Measurements from ENCODE around the gene SCYL3.
"Not testable (repeated sequence)": the region's sequence is repeated elsewhere in the genome, so short reads cannot be mapped to it uniquely, and the experiment has no call there.

The SCYL3 gene

DNA sequence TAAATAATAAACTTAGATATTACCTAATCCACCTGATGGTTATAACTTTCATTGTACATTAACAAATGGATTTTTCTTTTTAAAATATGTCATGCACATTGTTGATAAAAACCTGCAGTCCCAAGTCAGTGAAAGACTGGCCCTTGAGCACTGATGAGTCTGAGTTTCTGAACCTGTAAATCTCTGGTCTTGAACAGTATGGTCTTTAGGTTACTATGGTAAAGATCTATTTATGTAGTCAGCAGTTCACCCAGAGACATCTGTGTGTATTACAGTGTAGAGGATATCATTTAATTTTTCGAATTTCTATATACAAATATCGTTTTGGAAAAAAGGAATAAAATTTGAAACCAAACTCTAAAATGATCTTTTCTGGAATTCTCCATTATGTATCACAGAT, 30.4 kb upstream of the SCYL3 start:
- no peaks in the 10 kb centered on the region for H3K9me3 ChIP-seq (ENCODE audit: control insufficient read depth in 2 of 2, low read length in 2 of 2)
- H3K27me3 ChIP-seq (ENCODE audit: control insufficient read depth in 2 of 2, insufficient read depth in 2 of 2, low read length in 2 of 2): no peaks in the 10 kb centered on the region
- peaks cover 0 to 6% of the 10 kb centered on the region in 2 donors for H3K4me1 ChIP-seq (ENCODE audit: control insufficient read depth in 2 of 2, insufficient read depth in 2 of 2, low read length in 2 of 2)
- no peaks in the 10 kb centered on the region for H3K36me3 ChIP-seq (ENCODE audit: control insufficient read depth in 2 of 2, insufficient read depth in 2 of 2, low read length in 2 of 2)
- no peak overlapping the region for H3K27ac ChIP-seq (ENCODE audit: low read depth in 2 of 2, low read length in 2 of 2)
- H3K9ac ChIP-seq (ENCODE audit: low read depth in 1 of 2, low read length in 2 of 2): no peak overlapping the region
- H3K4me3 ChIP-seq (ENCODE audit: low read length in 2 of 2): no peak overlapping the region

- H3K36me3 ChIP-seq (ENCODE audit: control insufficient read depth in 2 of 2, insufficient read depth in 2 of 2, low read length in 2 of 2): no peaks in the 10 kb centered on the region
- H3K9ac ChIP-seq (ENCODE audit: low read depth in 1 of 2, low read length in 2 of 2): no peak overlapping the region
Measured at GRCh38 chr1:169921080-169921479, 27.4 kb upstream of the SCYL3 start.

GRCh38 chr1:169918927-169919326, 25.2 kb upstream of the SCYL3 start:
- no peak overlapping the region for H3K9ac ChIP-seq (ENCODE audit: low read depth in 1 of 2, low read length in 2 of 2)
- H3K4me3 ChIP-seq (ENCODE audit: low read length in 2 of 2): no peak overlapping the region
- no peak overlapping the region for H3K27ac ChIP-seq (ENCODE audit: low read depth in 2 of 2, low read length in 2 of 2)
- H3K4me1 ChIP-seq (ENCODE audit: control insufficient read depth in 2 of 2, insufficient read depth in 2 of 2, low read length in 2 of 2): no peaks in the 10 kb centered on the region
- no peaks in the 10 kb centered on the region for H3K9me3 ChIP-seq (ENCODE audit: control insufficient read depth in 2 of 2, low read length in 2 of 2)
- H3K27me3 ChIP-seq (ENCODE audit: control insufficient read depth in 2 of 2, insufficient read depth in 2 of 2, low read length in 2 of 2): no peaks in the 10 kb centered on the region
- H3K36me3 ChIP-seq (ENCODE audit: control insufficient read depth in 2 of 2, insufficient read depth in 2 of 2, low read length in 2 of 2): no peaks in the 10 kb centered on the region

More at GRCh38 chr1:169921080-169921479, 27.4 kb upstream of the SCYL3 start:
- no peak overlapping the region for H3K27ac ChIP-seq (ENCODE audit: low read depth in 2 of 2, low read length in 2 of 2)
- H3K9me3 ChIP-seq (ENCODE audit: control insufficient read depth in 2 of 2, low read length in 2 of 2): no peaks in the 10 kb centered on the region
- H3K4me1 ChIP-seq (ENCODE audit: control insufficient read depth in 2 of 2, insufficient read depth in 2 of 2, low read length in 2 of 2): peaks cover 0 to 6% of the 10 kb centered on the region in 2 donors
- no peaks in the 10 kb centered on the region for H3K27me3 ChIP-seq (ENCODE audit: control insufficient read depth in 2 of 2, insufficient read depth in 2 of 2, low read length in 2 of 2)
- no peak overlapping the region for H3K4me3 ChIP-seq (ENCODE audit: low read length in 2 of 2)

- not testable (repeated sequence) for H3K4me3 ChIP-seq (ENCODE audit: low read length in 2 of 2); H3K36me3 ChIP-seq (ENCODE audit: control insufficient read depth in 2 of 2, insufficient read depth in 2 of 2, low read length in 2 of 2); H3K27me3 ChIP-seq (ENCODE audit: control insufficient read depth in 2 of 2, insufficient read depth in 2 of 2, low read length in 2 of 2); H3K9me3 ChIP-seq (ENCODE audit: control insufficient read depth in 2 of 2, low read length in 2 of 2); H3K4me1 ChIP-seq (ENCODE audit: control insufficient read depth in 2 of 2, insufficient read depth in 2 of 2, low read length in 2 of 2); H3K9ac ChIP-seq (ENCODE audit: low read depth in 1 of 2, low read length in 2 of 2); H3K27ac ChIP-seq (ENCODE audit: low read depth in 2 of 2, low read length in 2 of 2)
Measured at GRCh38 chr1:169918220-169918619, 24.5 kb upstream of the SCYL3 start.

DNA sequence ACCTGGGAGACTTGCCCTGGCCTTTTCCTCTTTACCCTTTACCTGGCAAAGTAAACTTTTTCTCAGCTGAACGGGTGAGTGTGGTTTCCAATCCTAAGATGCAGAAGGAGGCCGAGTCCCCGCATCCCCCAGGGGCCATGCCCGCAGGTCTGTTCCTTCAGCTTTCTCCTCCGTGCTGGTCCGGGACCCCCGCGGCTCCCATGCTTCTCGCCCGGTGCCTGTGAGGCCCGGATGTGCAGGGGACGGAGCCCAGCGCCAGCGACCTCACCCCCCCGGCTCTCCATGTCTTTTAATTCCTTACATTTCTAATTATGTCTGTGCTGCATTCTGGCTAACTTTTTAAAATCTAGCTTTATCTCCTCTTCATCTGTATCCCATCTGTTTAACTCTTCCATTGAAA, 21.5 kb upstream of the SCYL3 start:
- Histone ChIP-seq H3K27ac (ENCODE audit: low read depth in 2 of 2, low read length in 2 of 2) (no peak overlapping the region), H3K9me3 (ENCODE audit: control insufficient read depth in 2 of 2, low read length in 2 of 2) (no peaks in the 10 kb centered on the region), H3K27me3 (ENCODE audit: control insufficient read depth in 2 of 2, insufficient read depth in 2 of 2, low read length in 2 of 2) (no peaks in the 10 kb centered on the region), H3K4me3 (ENCODE audit: low read length in 2 of 2) (no peak overlapping the region), H3K4me1 (ENCODE audit: control insufficient read depth in 2 of 2, insufficient read depth in 2 of 2, low read length in 2 of 2) (no peaks in the 10 kb centered on the region), H3K36me3 (ENCODE audit: control insufficient read depth in 2 of 2, insufficient read depth in 2 of 2, low read length in 2 of 2) (no peaks in the 10 kb centered on the region), H3K9ac (ENCODE audit: low read depth in 1 of 2, low read length in 2 of 2) (no peak overlapping the region)

GRCh38 chr1:169914531-169914930, 20.8 kb upstream of the SCYL3 start:
- H3K4me1 ChIP-seq (ENCODE audit: control insufficient read depth in 2 of 2, insufficient read depth in 2 of 2, low read length in 2 of 2): no peaks in the 10 kb centered on the region
- H3K9me3 ChIP-seq (ENCODE audit: control insufficient read depth in 2 of 2, low read length in 2 of 2): no peaks in the 10 kb centered on the region
- H3K4me3 ChIP-seq (ENCODE audit: low read length in 2 of 2): no peak overlapping the region
- no peaks in the 10 kb centered on the region for H3K36me3 ChIP-seq (ENCODE audit: control insufficient read depth in 2 of 2, insufficient read depth in 2 of 2, low read length in 2 of 2)
- H3K27me3 ChIP-seq (ENCODE audit: control insufficient read depth in 2 of 2, insufficient read depth in 2 of 2, low read length in 2 of 2): no peaks in the 10 kb centered on the region
- no peak overlapping the region for H3K27ac ChIP-seq (ENCODE audit: low read depth in 2 of 2, low read length in 2 of 2)
- H3K9ac ChIP-seq (ENCODE audit: low read depth in 1 of 2, low read length in 2 of 2): no peak overlapping the region

DNA sequence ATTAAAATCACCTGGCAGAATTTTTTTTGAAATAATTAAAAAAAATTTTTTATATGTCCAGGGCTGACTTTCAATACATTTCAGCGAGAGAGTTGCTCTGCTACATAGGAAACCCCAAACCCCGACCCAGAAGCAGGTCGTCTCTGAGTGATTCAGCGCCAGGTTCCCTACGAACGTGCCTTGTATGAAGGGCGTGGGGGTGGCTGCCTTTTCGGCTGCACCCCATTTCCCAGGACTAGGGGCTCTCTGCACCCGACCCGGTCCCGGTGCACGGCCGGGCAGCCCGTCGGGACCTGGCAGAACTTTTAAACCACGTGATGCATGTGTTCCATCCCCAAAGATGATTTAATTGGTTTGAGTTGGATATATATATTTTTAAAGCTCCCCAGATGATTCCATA, 15.8 kb upstream of the SCYL3 start:
- H3K9me3 ChIP-seq (ENCODE audit: control insufficient read depth in 2 of 2, low read length in 2 of 2): no peaks in the 10 kb centered on the region
- no peaks in the 10 kb centered on the region for H3K4me1 ChIP-seq (ENCODE audit: control insufficient read depth in 2 of 2, insufficient read depth in 2 of 2, low read length in 2 of 2)
- no peak overlapping the region for H3K27ac ChIP-seq (ENCODE audit: low read depth in 2 of 2, low read length in 2 of 2)

DNA sequence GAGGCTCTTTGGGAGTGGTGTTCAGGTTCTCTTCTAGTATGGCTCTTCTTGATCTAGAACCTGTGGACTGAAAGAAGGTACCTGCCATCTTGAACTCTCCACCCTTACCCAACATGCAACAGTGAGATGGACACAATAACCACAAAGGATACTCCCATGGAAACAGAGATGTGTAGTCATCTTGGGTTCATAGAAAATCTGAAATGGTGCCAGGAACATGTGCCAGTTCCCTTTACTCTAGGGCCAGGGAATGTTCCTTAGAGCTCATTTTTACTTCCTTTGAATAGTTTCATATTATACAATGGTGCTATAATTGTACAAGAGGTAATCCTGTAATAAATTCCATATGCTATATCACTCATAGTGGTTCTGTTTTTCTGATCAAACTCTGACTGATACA, 13.2 kb upstream of the SCYL3 start:
- Histone ChIP-seq H3K4me1 (ENCODE audit: control insufficient read depth in 2 of 2, insufficient read depth in 2 of 2, low read length in 2 of 2) (no peaks in the 10 kb centered on the region), H3K27me3 (ENCODE audit: control insufficient read depth in 2 of 2, insufficient read depth in 2 of 2, low read length in 2 of 2) (no peaks in the 10 kb centered on the region), H3K4me3 (ENCODE audit: low read length in 2 of 2) (no peak overlapping the region), H3K27ac (ENCODE audit: low read depth in 2 of 2, low read length in 2 of 2) (no peak overlapping the region), H3K9ac (ENCODE audit: low read depth in 1 of 2, low read length in 2 of 2) (no peak overlapping the region), H3K36me3 (ENCODE audit: control insufficient read depth in 2 of 2, insufficient read depth in 2 of 2, low read length in 2 of 2) (no peaks in the 10 kb centered on the region), H3K9me3 (ENCODE audit: control insufficient read depth in 2 of 2, low read length in 2 of 2) (peaks cover 0 to 2% of the 10 kb centered on the region in 2 donors)

More for the DNA sequence above, 15.8 kb upstream of the SCYL3 start:
- Histone ChIP-seq H3K27me3 (ENCODE audit: control insufficient read depth in 2 of 2, insufficient read depth in 2 of 2, low read length in 2 of 2) (no peaks in the 10 kb centered on the region), H3K4me3 (ENCODE audit: low read length in 2 of 2) (no peak overlapping the region), H3K9ac (ENCODE audit: low read depth in 1 of 2, low read length in 2 of 2) (no peak overlapping the region), H3K36me3 (ENCODE audit: control insufficient read depth in 2 of 2, insufficient read depth in 2 of 2, low read length in 2 of 2) (no peaks in the 10 kb centered on the region)

- Histone ChIP-seq H3K36me3 (ENCODE audit: control insufficient read depth in 2 of 2, insufficient read depth in 2 of 2, low read length in 2 of 2) (no peaks in the 10 kb centered on the region), H3K27me3 (ENCODE audit: control insufficient read depth in 2 of 2, insufficient read depth in 2 of 2, low read length in 2 of 2) (no peaks in the 10 kb centered on the region), H3K27ac (ENCODE audit: low read depth in 2 of 2, low read length in 2 of 2) (no peak overlapping the region), H3K9ac (ENCODE audit: low read depth in 1 of 2, low read length in 2 of 2) (no peak overlapping the region), H3K9me3 (ENCODE audit: control insufficient read depth in 2 of 2, low read length in 2 of 2) (peaks cover 0 to 2% of the 10 kb centered on the region in 2 donors), H3K4me1 (ENCODE audit: control insufficient read depth in 2 of 2, insufficient read depth in 2 of 2, low read length in 2 of 2) (peaks cover 0 to 2% of the 10 kb centered on the region in 2 donors), H3K4me3 (ENCODE audit: low read length in 2 of 2) (no peak overlapping the region)
Measured at GRCh38 chr1:169904834-169905233, 11.1 kb upstream of the SCYL3 start.

- no peak overlapping the region for H3K27ac ChIP-seq (ENCODE audit: low read depth in 2 of 2, low read length in 2 of 2)
- H3K9ac ChIP-seq (ENCODE audit: low read depth in 1 of 2, low read length in 2 of 2): no peak overlapping the region
- H3K27me3 ChIP-seq (ENCODE audit: control insufficient read depth in 2 of 2, insufficient read depth in 2 of 2, low read length in 2 of 2): no peaks in the 10 kb centered on the region
- H3K4me1 ChIP-seq (ENCODE audit: control insufficient read depth in 2 of 2, insufficient read depth in 2 of 2, low read length in 2 of 2): peaks cover 0 to 3% of the 10 kb centered on the region in 2 donors
- peaks cover 0 to 2% of the 10 kb centered on the region in 2 donors for H3K9me3 ChIP-seq (ENCODE audit: control insufficient read depth in 2 of 2, low read length in 2 of 2)
- no peak overlapping the region for H3K4me3 ChIP-seq (ENCODE audit: low read length in 2 of 2)
- H3K36me3 ChIP-seq (ENCODE audit: control insufficient read depth in 2 of 2, insufficient read depth in 2 of 2, low read length in 2 of 2): no peaks in the 10 kb centered on the region
Measured at GRCh38 chr1:169902751-169903150, 9.1 kb upstream of the SCYL3 start.

DNA sequence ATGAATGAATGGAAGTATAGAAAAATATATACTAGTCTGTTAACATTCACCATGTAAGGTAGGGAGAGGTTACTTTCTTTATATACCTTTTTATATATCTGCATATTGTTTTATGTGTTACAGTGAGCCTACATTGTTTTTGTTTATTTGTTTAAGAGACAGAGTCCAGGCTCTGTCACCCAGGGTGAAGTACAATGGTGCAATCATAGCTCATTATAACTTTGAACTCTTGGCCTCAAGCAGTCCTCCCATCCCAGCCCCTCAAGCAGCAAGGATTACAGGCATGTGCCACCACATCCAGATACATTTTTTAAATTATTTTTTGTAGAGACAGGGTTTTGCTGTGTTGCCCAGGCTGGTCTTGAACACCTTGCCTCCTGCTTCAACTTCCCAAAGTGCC, 7.4 kb upstream of the SCYL3 start:
- peaks cover 0 to 3% of the 10 kb centered on the region in 2 donors for H3K4me1 ChIP-seq (ENCODE audit: control insufficient read depth in 2 of 2, insufficient read depth in 2 of 2, low read length in 2 of 2)
- H3K9me3 ChIP-seq (ENCODE audit: control insufficient read depth in 2 of 2, low read length in 2 of 2): peaks cover 0 to 2% of the 10 kb centered on the region in 2 donors
- H3K4me3 ChIP-seq (ENCODE audit: low read length in 2 of 2): no peak overlapping the region
- no peak overlapping the region for H3K27ac ChIP-seq (ENCODE audit: low read depth in 2 of 2, low read length in 2 of 2)
- no peaks in the 10 kb centered on the region for H3K36me3 ChIP-seq (ENCODE audit: control insufficient read depth in 2 of 2, insufficient read depth in 2 of 2, low read length in 2 of 2)
- H3K27me3 ChIP-seq (ENCODE audit: control insufficient read depth in 2 of 2, insufficient read depth in 2 of 2, low read length in 2 of 2): no peaks in the 10 kb centered on the region
- H3K9ac ChIP-seq (ENCODE audit: low read depth in 1 of 2, low read length in 2 of 2): no peak overlapping the region
